GM12872 (cell line): ENCODE measurements around the gene SCRN2.

ENCODE experiments used
- TF ChIP-seq, protein P1 (sequence below): IDR thresholded peaks from 3 replicates; pipeline ENCODE4 v1.5.1; 2011; ENCODE audit warnings: low read depth, mild to moderate bottlenecking, low read length, moderate library complexity; ENCODE audit not compliant: insufficient read depth

Gene SCRN2

DNA sequence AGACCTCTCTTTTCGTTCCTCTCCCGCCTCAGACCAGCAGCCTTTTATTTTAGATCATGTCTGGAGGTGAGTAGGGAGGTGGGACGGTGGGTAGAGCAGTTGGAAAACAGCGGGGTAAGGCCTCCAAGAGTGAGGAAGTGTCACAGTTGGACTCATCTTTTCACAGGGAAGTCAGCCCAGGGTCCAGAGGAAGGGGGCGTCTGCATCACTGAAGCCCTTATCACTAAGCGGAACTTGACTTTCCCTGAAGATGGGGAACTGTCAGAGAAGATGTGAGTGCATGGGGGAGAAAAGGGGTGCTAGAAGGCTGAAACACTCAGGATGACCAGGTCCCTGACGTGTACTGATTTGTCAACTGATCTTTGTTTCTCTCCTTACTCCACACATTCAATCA, 9.1 kb downstream of the SCRN2 start:
- TF ChIP-seq, protein P1, sequence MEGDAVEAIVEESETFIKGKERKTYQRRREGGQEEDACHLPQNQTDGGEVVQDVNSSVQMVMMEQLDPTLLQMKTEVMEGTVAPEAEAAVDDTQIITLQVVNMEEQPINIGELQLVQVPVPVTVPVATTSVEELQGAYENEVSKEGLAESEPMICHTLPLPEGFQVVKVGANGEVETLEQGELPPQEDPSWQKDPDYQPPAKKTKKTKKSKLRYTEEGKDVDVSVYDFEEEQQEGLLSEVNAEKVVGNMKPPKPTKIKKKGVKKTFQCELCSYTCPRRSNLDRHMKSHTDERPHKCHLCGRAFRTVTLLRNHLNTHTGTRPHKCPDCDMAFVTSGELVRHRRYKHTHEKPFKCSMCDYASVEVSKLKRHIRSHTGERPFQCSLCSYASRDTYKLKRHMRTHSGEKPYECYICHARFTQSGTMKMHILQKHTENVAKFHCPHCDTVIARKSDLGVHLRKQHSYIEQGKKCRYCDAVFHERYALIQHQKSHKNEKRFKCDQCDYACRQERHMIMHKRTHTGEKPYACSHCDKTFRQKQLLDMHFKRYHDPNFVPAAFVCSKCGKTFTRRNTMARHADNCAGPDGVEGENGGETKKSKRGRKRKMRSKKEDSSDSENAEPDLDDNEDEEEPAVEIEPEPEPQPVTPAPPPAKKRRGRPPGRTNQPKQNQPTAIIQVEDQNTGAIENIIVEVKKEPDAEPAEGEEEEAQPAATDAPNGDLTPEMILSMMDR = no peak

DNA sequence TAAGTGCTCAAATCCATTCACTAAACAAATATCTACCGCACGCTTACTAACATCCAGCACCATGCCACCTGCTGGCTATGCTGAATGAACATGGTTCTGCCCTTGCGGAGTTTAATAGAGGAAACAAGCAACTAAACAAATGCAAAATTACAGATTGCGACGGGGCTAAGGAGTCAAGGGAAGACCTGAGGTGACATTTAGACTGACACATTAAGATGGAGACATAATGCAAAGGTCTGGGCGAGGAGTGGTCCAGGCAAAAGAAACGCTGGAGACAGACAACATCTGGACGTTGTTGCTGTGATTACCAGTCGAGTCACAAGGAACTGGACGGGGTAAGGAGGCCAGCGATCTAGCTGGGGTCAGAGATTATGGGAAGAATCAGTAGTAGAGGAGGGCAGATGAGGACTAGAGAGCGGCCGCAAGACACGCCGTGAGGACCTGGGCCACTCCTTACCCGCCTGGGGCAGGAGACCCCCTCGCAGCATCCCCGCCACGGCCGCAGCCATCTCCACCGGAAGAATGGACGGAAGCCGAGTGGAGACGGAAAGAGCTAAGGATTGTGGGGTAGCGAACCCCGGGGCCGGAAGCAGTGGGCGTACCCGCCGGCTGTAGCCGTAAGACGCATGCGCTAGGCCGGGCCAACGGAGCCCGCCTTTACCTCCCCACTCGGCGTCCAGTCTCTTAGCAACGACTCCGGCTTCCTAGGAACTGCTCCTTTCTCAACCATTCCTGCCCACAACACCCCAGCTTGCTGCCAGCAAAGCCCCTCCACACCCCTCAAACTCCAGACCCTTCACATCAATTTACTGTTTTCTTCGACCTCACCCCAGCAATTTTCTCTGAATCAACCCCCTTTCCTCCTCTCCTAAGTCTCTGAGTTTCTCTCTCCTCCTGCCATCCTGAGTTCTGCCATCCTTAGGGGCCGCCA, 9.8 kb downstream of the SCRN2 start, which contains the start of the genes LRRC46 and MRPL10:
Gene LRRC46, plus strand, starts transcription at position 668 of the 931 bp plus-strand sequence. CDS start 320 bp downstream, outside the sequence.
Gene MRPL10, minus strand, starts transcription at position 539 of the 931 bp plus-strand sequence. Its CDS starts 30 bp downstream, at position 509.
- TF ChIP-seq, protein P1 = peak; percentile 31; the same call in 1 of the 3 replicates

DNA sequence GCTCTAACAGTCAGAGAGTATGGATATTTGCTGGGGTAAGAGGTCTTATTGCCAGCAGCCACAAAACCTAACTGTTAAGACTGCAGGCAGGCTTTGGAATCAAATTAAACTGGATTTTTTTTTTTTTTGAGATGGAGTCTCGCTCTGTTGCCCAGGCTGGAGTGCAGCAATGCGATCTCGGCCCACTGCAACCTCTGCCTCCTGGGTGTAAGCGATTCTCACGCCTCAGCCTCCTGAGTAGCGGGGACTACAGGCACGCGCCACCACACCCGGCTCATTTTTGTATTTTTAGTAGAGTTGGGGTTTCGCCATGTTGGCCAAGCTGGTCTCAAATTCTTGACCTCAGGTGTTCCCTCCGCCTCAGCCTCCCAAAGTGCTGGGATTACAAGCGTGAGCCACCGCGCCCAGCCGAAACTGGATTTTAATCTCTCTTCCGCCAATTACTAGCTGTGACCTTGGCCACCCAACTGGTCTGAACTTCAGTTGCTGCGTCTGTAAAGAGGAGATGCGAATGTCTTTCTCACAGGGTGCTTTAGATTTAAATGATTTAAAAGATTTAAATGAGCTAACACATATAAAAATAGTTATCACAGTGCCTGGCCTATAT, 10.6 kb downstream of the SCRN2 start:
- TF ChIP-seq, protein P1 = no peak

DNA sequence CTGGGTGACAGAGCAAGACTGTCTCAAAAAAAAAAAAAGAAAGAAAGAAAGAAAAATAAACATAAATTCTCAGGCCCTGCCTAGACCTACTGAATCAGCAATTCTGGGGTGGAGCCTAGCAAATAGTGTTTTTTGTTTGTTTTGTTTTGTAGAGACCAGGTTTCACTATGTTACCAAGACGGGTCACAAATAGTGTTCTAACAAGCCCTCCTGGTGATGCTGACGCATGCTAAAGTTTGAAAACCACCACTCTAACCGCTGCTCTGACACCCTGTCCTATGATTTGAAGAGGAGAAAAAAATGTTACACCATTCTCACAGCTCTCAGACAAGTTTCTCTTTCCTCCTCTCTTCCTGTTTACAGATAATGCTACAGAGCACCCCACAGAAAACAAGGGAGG, 11.2 kb downstream of the SCRN2 start:
- TF ChIP-seq, protein P1 = no peak

DNA sequence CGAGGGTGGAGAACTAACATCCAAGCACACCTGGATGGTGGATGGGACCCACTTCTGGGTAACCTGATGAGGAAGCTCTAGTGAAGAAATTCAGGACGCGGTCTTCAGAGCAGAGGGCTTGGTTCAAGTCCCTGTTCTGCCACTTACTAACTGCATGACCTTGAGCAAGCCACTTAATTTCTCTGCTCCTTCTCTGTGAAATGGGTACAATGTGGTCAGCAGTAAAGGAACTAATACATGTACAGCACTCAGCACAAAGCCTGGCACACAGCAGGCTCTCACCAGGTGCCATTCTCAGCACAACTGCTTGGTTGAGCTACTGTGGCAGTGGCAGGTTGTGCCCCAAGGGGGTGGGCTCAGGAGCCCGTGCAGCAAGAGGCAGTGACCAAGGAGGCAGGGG, 17.6 kb downstream of the SCRN2 start:
- TF ChIP-seq, protein P1 = no peak

DNA sequence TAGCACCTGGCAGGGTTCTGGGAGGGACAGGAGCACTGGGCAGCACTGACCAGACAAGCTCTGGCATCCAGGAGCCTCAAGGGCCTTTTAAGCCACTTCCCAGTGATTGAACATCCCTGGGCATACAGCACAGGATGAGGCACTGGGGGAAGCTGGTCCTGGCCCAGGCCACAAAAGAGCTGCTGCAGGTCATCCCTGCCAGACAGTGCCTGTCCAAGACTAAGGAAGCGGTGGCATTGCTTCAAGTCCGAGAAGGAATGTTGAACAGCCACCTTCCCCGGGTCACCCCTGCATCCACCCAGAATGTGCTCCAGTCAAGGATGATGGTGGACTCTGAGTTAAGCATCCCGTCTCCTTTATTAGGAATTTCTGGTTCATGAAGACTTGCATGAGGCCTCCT, 18.3 kb downstream of the SCRN2 start:
- TF ChIP-seq, protein P1 = no peak
